ENCODE results near the gene XPNPEP3. TPM values are rescaled to one million over a fixed set of nuclear protein-coding genes. Genes with fewer than 3 reads are reported as not detected.

The XPNPEP3 gene
- total RNA-seq, 2 experiments from 2014 or later, result 24.4 to 25.5 TPM

- intact Hi-C loops (cut with micrococcal nuclease), result no loop called here
- Mint-ChIP-seq H3K9me3 (no peaks in the 10 kb centered on the region), H3K27me3 (no peaks in the 10 kb centered on the region), H3K4me3 (no peak overlapping the region), H3K27ac (no peak overlapping the region), H3K36me3 (ENCODE audit: low read depth) (peaks cover 42% of the 10 kb centered on the region), H3K4me1 (ENCODE audit: low read depth) (peaks cover 9% of the 10 kb centered on the region)
- CTCF ChIA-PET, result interaction anchor here (0.8 to 1.0 kb wide), 2 partner anchors 44 to 271 kb away, joined by 3 to 4 read pairs; no protein-coding TSS in a partner anchor
- ATAC-seq (no peak), DNase-seq (no peak)
- POLR2A ChIA-PET, result interaction anchor here (0.6 to 1.5 kb wide), 3 partner anchors 14 to 63 kb away, joined by 3 read pairs; no protein-coding TSS in a partner anchor
- TF ChIP-seq, protein P1, sequence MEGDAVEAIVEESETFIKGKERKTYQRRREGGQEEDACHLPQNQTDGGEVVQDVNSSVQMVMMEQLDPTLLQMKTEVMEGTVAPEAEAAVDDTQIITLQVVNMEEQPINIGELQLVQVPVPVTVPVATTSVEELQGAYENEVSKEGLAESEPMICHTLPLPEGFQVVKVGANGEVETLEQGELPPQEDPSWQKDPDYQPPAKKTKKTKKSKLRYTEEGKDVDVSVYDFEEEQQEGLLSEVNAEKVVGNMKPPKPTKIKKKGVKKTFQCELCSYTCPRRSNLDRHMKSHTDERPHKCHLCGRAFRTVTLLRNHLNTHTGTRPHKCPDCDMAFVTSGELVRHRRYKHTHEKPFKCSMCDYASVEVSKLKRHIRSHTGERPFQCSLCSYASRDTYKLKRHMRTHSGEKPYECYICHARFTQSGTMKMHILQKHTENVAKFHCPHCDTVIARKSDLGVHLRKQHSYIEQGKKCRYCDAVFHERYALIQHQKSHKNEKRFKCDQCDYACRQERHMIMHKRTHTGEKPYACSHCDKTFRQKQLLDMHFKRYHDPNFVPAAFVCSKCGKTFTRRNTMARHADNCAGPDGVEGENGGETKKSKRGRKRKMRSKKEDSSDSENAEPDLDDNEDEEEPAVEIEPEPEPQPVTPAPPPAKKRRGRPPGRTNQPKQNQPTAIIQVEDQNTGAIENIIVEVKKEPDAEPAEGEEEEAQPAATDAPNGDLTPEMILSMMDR (IDR thresholded peaks at IDR 0.05), result no peak
Measured at GRCh38 chr22:40965936-40966725, 109.2 kb downstream of the XPNPEP3 start.

DNA sequence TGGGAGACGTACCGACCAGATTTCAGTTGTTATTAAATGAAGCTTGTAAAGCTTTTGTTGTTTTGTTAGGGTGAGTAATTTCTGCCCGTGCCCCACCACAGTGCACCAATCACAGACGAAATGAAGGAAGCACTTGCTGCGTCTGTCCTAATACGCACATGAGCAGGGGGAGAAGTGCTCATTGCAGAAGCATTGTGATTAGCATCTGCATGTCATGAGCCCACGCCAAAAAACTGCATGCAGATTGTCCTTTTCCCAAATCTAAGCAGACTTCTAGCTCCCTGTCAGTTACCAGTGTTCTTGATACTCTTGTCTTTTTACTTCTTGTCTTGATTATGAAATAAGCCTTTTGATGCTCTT, 109.8 kb downstream of the XPNPEP3 start:
- peak overlapping the region; percentile 7 for H3K27ac Mint-ChIP-seq
- peaks cover 40% of the 10 kb centered on the region for H3K36me3 Mint-ChIP-seq (ENCODE audit: low read depth)
- ChIA-PET POLR2A (interaction anchor here (0.6 to 0.9 kb wide), 2 partner anchors 15 to 62 kb away, joined by 3 read pairs; no protein-coding TSS in a partner anchor), CTCF (interaction anchor here (0.8 to 1.0 kb wide), 2 partner anchors 44 to 270 kb away, joined by 3 to 4 read pairs; no protein-coding TSS in a partner anchor)
- H3K27me3 Mint-ChIP-seq, result no peaks in the 10 kb centered on the region
- H3K4me3 Mint-ChIP-seq, result no peak overlapping the region
- H3K4me1 Mint-ChIP-seq (ENCODE audit: low read depth), result peaks cover 9% of the 10 kb centered on the region
- intact Hi-C loops (cut with micrococcal nuclease), result no loop called here
- H3K9me3 Mint-ChIP-seq, result no peaks in the 10 kb centered on the region
- no peak for DNase-seq
- no peak for ATAC-seq
- TF ChIP-seq, protein P1 (IDR thresholded peaks at IDR 0.05), result no peak

DNA sequence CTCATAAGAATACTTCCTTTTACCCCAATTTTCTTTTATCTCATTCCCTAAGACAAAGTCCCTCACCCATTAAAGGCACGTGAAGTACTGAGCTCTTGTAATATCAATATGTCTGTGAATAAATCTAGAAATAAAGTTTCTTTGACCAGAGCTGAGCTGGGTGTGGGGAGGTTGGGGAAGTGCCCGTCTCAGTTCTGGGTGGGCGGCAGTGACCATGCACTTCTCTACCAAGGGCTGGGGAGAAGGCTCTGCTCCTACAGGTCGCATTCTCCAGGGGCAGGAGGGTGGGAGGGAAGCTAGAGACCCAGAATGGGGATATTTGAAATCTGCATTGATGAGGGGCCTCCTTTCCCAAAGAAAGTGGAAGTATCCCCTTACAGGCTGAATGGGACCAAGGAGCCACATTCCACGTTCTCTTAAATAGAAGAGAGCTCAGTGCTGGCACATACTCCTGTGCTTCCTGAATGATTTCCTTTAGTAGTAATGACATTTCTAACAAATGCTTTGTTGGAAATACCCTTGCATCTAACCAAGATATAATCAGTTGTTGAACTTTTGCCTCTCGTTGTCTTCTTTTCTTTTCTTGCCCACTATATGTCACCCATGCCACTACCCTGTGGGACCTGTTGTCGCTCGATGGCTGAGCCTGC, 110.3 kb downstream of the XPNPEP3 start:
- H3K27ac Mint-ChIP-seq, result no peak overlapping the region
- ATAC-seq (no peak), DNase-seq (no peak)
- H3K27me3 Mint-ChIP-seq, result no peaks in the 10 kb centered on the region
- CTCF ChIA-PET, result interaction anchor here (0.8 to 1.0 kb wide), 2 partner anchors 45 to 270 kb away, joined by 3 to 4 read pairs; no protein-coding TSS in a partner anchor
- POLR2A ChIA-PET, result no interaction called here
- H3K9me3 Mint-ChIP-seq, result no peaks in the 10 kb centered on the region
- peaks cover 9% of the 10 kb centered on the region for H3K4me1 Mint-ChIP-seq (ENCODE audit: low read depth)
- TF ChIP-seq, protein P1 (IDR thresholded peaks at IDR 0.05), result no peak
- intact Hi-C loops (cut with micrococcal nuclease), result no loop called here
- H3K4me3 Mint-ChIP-seq, result no peak overlapping the region
- H3K36me3 Mint-ChIP-seq (ENCODE audit: low read depth), result peaks cover 39% of the 10 kb centered on the region

GRCh38 chr22:40972587-40972986, 115.6 kb downstream of the XPNPEP3 start:
- TF ChIP-seq, protein P1 (IDR thresholded peaks at IDR 0.05), result no peak
- ATAC-seq (no peak), DNase-seq (no peak)
- no peaks in the 10 kb centered on the region for H3K27me3 Mint-ChIP-seq
- POLR2A ChIA-PET, result interaction anchor here (0.7 to 1.5 kb wide), 5 partner anchors 10 to 262 kb away, joined by 3 to 7 read pairs (median 3); no protein-coding TSS in a partner anchor
- H3K27ac Mint-ChIP-seq, result no peak overlapping the region
- CTCF ChIA-PET, result interaction anchor here (0.8 to 1.7 kb wide), 3 partner anchors 15 to 58 kb away, joined by 3 to 5 read pairs (median 3); no protein-coding TSS in a partner anchor
- no peaks in the 10 kb centered on the region for H3K9me3 Mint-ChIP-seq
- peaks cover 18% of the 10 kb centered on the region for H3K36me3 Mint-ChIP-seq (ENCODE audit: low read depth)
- no peak overlapping the region for H3K4me3 Mint-ChIP-seq
- intact Hi-C loops (cut with micrococcal nuclease), result no loop called here
- H3K4me1 Mint-ChIP-seq (ENCODE audit: low read depth), result peaks cover 4% of the 10 kb centered on the region
